GM15510 (cell line): Measurements from ENCODE around the gene ZCCHC4.

Experiments used
- POLR2A ChIP-seq: IDR thresholded peaks from 3 replicates; pipeline ENCODE4 v1.6.1; 2011; ENCODE audit warnings: borderline replicate concordance; ENCODE audit not compliant: insufficient read length; ENCODE audit errors: extremely low read depth

Gene ZCCHC4

GRCh38 chr4:25401066-25401465 is 88.5 kb downstream of the ZCCHC4 start:
- TF ChIP-seq POLR2A = no peak

- no peak for TF ChIP-seq POLR2A
Measured at GRCh38 chr4:25402521-25402920, 89.9 kb downstream of the ZCCHC4 start.

- TF ChIP-seq POLR2A = no peak
Measured at GRCh38 chr4:25403699-25404098, 91.1 kb downstream of the ZCCHC4 start.

GRCh38 chr4:25405453-25405852 is 92.9 kb downstream of the ZCCHC4 start:
- TF ChIP-seq POLR2A = no peak

GRCh38 chr4:25406081-25406692 is 93.6 kb downstream of the ZCCHC4 start:
- no peak for TF ChIP-seq POLR2A

GRCh38 chr4:25410820-25411529 is 98.4 kb downstream of the ZCCHC4 start:
- no peak for TF ChIP-seq POLR2A

GRCh38 chr4:25413261-25413660 is 100.7 kb downstream of the ZCCHC4 start:
- TF ChIP-seq POLR2A = no peak

GRCh38 chr4:25417014-25417413 is 104.4 kb downstream of the ZCCHC4 start:
- TF ChIP-seq POLR2A = no peak
